ENCODE results near the gene KIAA2012.

Gene KIAA2012

GRCh38 chr2:202127687-202128331 lies 54.8 kb downstream of the KIAA2012 start:
- Histone ChIP-seq H3K79me2 (no peaks in the 10 kb centered on the region), H3K4me1 (no peaks in the 10 kb centered on the region), H3K36me3 (ENCODE audit: control insufficient read depth, insufficient read depth, low read length) (no peaks in the 10 kb centered on the region), H3K9ac (no peak overlapping the region), H3K9me3 (ENCODE audit: control insufficient read depth, low read length) (no peaks in the 10 kb centered on the region), H3K27me3 (ENCODE audit: control insufficient read depth, insufficient read depth, low read length) (no peaks in the 10 kb centered on the region), H2AFZ (no peak overlapping the region), H3K4me2 (ENCODE audit: low read length) (no peak overlapping the region), H3K27ac (no peak overlapping the region), H3K4me3 (ENCODE audit: low read depth, low read length) (no peak overlapping the region)
- no peak for TF ChIP-seq CTCF (IDR thresholded peaks at IDR 0.05)

GRCh38 chr2:202129841-202130240 lies 56.8 kb downstream of the KIAA2012 start:
- no peaks in the 10 kb centered on the region for H3K27me3 ChIP-seq (ENCODE audit: control insufficient read depth, insufficient read depth, low read length)
- H3K4me3 ChIP-seq (ENCODE audit: low read depth, low read length): no peak overlapping the region
- H3K4me2 ChIP-seq (ENCODE audit: low read length): no peak overlapping the region
- no peaks in the 10 kb centered on the region for H3K36me3 ChIP-seq (ENCODE audit: control insufficient read depth, insufficient read depth, low read length)
- no peaks in the 10 kb centered on the region for H3K9me3 ChIP-seq (ENCODE audit: control insufficient read depth, low read length)
- no peak overlapping the region for H3K9ac ChIP-seq
- H3K27ac ChIP-seq: no peak overlapping the region
- no peak for TF ChIP-seq CTCF (IDR thresholded peaks at IDR 0.05)
- H3K4me1 ChIP-seq: no peaks in the 10 kb centered on the region
- no peak overlapping the region for H2AFZ ChIP-seq
- H3K79me2 ChIP-seq: no peaks in the 10 kb centered on the region

- H3K4me1 ChIP-seq: no peaks in the 10 kb centered on the region
- no peak for TF ChIP-seq CTCF (IDR thresholded peaks at IDR 0.05)
- H3K27ac ChIP-seq: no peak overlapping the region
Observed at GRCh38 chr2:202133200-202133908, 60.3 kb downstream of the KIAA2012 start.

GRCh38 chr2:202133909-202134265 lies 60.8 kb downstream of the KIAA2012 start:
- no peak overlapping the region for H3K4me2 ChIP-seq (ENCODE audit: low read length)
- H3K36me3 ChIP-seq (ENCODE audit: control insufficient read depth, insufficient read depth, low read length): no peaks in the 10 kb centered on the region
- H3K79me2 ChIP-seq: no peaks in the 10 kb centered on the region
- no peaks in the 10 kb centered on the region for H3K27me3 ChIP-seq (ENCODE audit: control insufficient read depth, insufficient read depth, low read length)
- H3K27ac ChIP-seq: no peak overlapping the region
- H3K9ac ChIP-seq: no peak overlapping the region
- H3K9me3 ChIP-seq (ENCODE audit: control insufficient read depth, low read length): no peaks in the 10 kb centered on the region
- no peak for TF ChIP-seq CTCF (IDR thresholded peaks at IDR 0.05)
- no peaks in the 10 kb centered on the region for H3K4me1 ChIP-seq
- H2AFZ ChIP-seq: no peak overlapping the region
- no peak overlapping the region for H3K4me3 ChIP-seq (ENCODE audit: low read depth, low read length)

More at GRCh38 chr2:202133200-202133908, 60.3 kb downstream of the KIAA2012 start:
- no peak overlapping the region for H3K4me2 ChIP-seq (ENCODE audit: low read length)
- H3K79me2 ChIP-seq: no peaks in the 10 kb centered on the region
- H3K36me3 ChIP-seq (ENCODE audit: control insufficient read depth, insufficient read depth, low read length): no peaks in the 10 kb centered on the region
- H3K4me3 ChIP-seq (ENCODE audit: low read depth, low read length): no peak overlapping the region
- H2AFZ ChIP-seq: no peak overlapping the region
- no peaks in the 10 kb centered on the region for H3K9me3 ChIP-seq (ENCODE audit: control insufficient read depth, low read length)
- no peak overlapping the region for H3K9ac ChIP-seq
- no peaks in the 10 kb centered on the region for H3K27me3 ChIP-seq (ENCODE audit: control insufficient read depth, insufficient read depth, low read length)
